Astrocyte (in vitro differentiated cells and primary cell): Measurements from ENCODE around the gene MIEF2. TPM values are rescaled to one million over a fixed set of nuclear protein-coding genes. Genes with fewer than 3 reads are reported as not detected.

ENCODE experiments used
- DNase-seq: peaks from one replicate; pipeline ENCODE4 v3.0.0-alpha.2; 2010; ENCODE audit warnings: low read depth
- FAIRE-seq: peaks from 2 replicates; lab custom pipeline; 2011; peaks lifted over from hg19 to GRCh38; lab: Jason Lieb, UNC
- H2AFZ ChIP-seq: 2 replicates; pipeline ENCODE4 v1.6.0; 2012; ENCODE audit warnings: low read depth, low read length, inconsistent platforms
- H3K27ac ChIP-seq: 2 replicates; pipeline ENCODE4 v1.5.1; 2011; ENCODE audit warnings: low read depth, low read length, inconsistent platforms
- H3K27me3 ChIP-seq: 2 replicates; pipeline ENCODE4 v1.6.0; 2011; ENCODE audit warnings: low read length, inconsistent platforms; ENCODE audit not compliant: insufficient read depth
- H3K36me3 ChIP-seq: 2 replicates; pipeline ENCODE4 v1.5.1; 2011; ENCODE audit warnings: low read length, inconsistent platforms; ENCODE audit not compliant: insufficient read depth
- H3K4me1 ChIP-seq: 2 replicates; pipeline ENCODE4 v1.5.1; 2011; ENCODE audit warnings: low read length, inconsistent platforms; ENCODE audit not compliant: insufficient read depth
- H3K4me2 ChIP-seq: 2 replicates; pipeline ENCODE4 v1.6.0; 2012; ENCODE audit warnings: low read length, inconsistent platforms
- H3K4me3 ChIP-seq: 2 replicates; pipeline ENCODE4 v1.5.1; 2011; ENCODE audit warnings: low read depth, mild to moderate bottlenecking, low read length, inconsistent platforms; ENCODE audit not compliant: insufficient read depth
- H3K79me2 ChIP-seq: 2 replicates; pipeline ENCODE4 v1.6.0; 2012; ENCODE audit warnings: mild to moderate bottlenecking, low read length, inconsistent platforms; ENCODE audit not compliant: insufficient read depth
- H3K9ac ChIP-seq: 2 replicates; pipeline ENCODE4 v1.6.0; 2012; ENCODE audit warnings: mild to moderate bottlenecking, low read length, inconsistent platforms
- H3K9me3 ChIP-seq: 2 replicates; pipeline ENCODE4 v1.5.1; 2012; ENCODE audit warnings: low read depth, mild to moderate bottlenecking, low read length, inconsistent platforms; ENCODE audit not compliant: insufficient read depth
- H4K20me1 ChIP-seq: 2 replicates; pipeline ENCODE4 v1.6.0; 2012; ENCODE audit warnings: low read length, inconsistent platforms; ENCODE audit not compliant: insufficient read depth
- H3K27ac Mint-ChIP-seq: one replicate; pipeline ENCODE4 v1.8.0; 2021; ENCODE audit warnings: mild to moderate bottlenecking, mixed read lengths; ENCODE audit not compliant: unreplicated experiment
- H3K27me3 Mint-ChIP-seq: one replicate; pipeline ENCODE4 v1.8.0; 2021; ENCODE audit warnings: low read depth, mixed read lengths; ENCODE audit not compliant: unreplicated experiment
- H3K36me3 Mint-ChIP-seq: one replicate; pipeline ENCODE4 v1.8.0; 2021; ENCODE audit warnings: low read depth, mixed read lengths; ENCODE audit not compliant: unreplicated experiment
- H3K4me1 Mint-ChIP-seq: one replicate; pipeline ENCODE4 v1.8.0; 2021; ENCODE audit warnings: low read depth, mixed read lengths; ENCODE audit not compliant: unreplicated experiment
- H3K4me3 Mint-ChIP-seq: one replicate; pipeline ENCODE4 v1.8.0; 2021; ENCODE audit warnings: mild to moderate bottlenecking, moderate library complexity, mixed read lengths; ENCODE audit not compliant: unreplicated experiment
- H3K9me3 Mint-ChIP-seq: one replicate; pipeline ENCODE4 v1.8.0; 2021; ENCODE audit warnings: mild to moderate bottlenecking, mixed read lengths; ENCODE audit not compliant: unreplicated experiment
- CTCF ChIP-seq: IDR thresholded peaks from 2 replicates; pipeline ENCODE4 v1.5.1; 2011; ENCODE audit warnings: low read depth, mild to moderate bottlenecking, inconsistent platforms, low read length, moderate library complexity; ENCODE audit not compliant: insufficient read depth
- EZH2 ChIP-seq: IDR thresholded peaks from 2 replicates; pipeline ENCODE4 v1.6.1; 2012; ENCODE audit warnings: mild to moderate bottlenecking, low read length, inconsistent platforms; ENCODE audit not compliant: insufficient read depth
- total RNA-seq: library from RNA; stranded (reverse); gene quantifications from 2 replicates; pipeline ENCODE4 v1.2.1, GENCODE V29; 2021

MIEF2 gene
- total RNA-seq, 1 donor from 2014 or later: 14.1 TPM

DNA sequence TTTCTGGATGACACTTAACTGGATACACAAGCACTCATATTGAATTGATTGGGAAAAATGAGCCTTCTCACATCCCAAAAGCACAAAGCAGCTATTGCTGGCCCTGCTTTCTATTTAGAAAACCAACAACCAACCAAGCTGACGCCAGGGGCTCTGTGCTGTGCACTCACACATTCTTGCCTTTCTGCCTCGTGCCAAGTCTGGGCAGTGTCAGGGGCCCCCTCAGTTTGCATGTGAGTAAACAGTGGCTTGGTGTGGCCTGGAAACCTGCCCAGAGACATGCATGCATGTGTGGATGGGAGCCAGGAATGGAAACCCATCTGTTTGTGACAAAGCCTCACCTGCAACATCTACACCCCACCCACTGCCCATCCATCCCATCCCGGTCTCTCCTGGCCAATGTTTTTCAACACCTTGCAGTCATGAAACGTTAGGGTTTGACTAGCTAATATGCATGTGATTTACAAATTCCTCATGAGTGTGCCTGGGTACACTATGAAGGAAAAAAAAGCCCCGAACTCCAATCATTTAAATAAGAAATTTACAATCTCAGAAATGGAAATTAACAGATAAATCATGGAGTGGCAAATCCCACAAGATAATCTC lies 20.4 kb downstream of the MIEF2 start:
- no peak overlapping the region for H3K4me3 Mint-ChIP-seq
- no peak for TF ChIP-seq CTCF
- TF ChIP-seq EZH2: no peak
- no peak overlapping the region for H3K27ac Mint-ChIP-seq
- H3K27me3 Mint-ChIP-seq: no peaks in the 10 kb centered on the region
- Histone ChIP-seq H3K9me3 (no peaks in the 10 kb centered on the region), H3K4me3 (no peak overlapping the region), H3K9ac (no peak overlapping the region), H3K27me3 (no peaks in the 10 kb centered on the region), H4K20me1 (peaks cover 27% of the 10 kb centered on the region), H3K27ac (no peak overlapping the region), H3K36me3 (peaks cover 56% of the 10 kb centered on the region), H2AFZ (no peak overlapping the region), H3K4me2 (no peak overlapping the region), H3K79me2 (peaks cover 4% of the 10 kb centered on the region), H3K4me1 (peaks cover 3% of the 10 kb centered on the region)
- DNase-seq (no peak), FAIRE-seq (no peak)
- peaks cover 33% of the 10 kb centered on the region for H3K36me3 Mint-ChIP-seq
- H3K4me1 Mint-ChIP-seq: peaks cover 4% of the 10 kb centered on the region
- H3K9me3 Mint-ChIP-seq: no peaks in the 10 kb centered on the region

- no peak overlapping the region for H3K9ac ChIP-seq
- no peak overlapping the region for H2AFZ ChIP-seq
- no peak for DNase-seq
- H3K4me3 ChIP-seq: no peak overlapping the region
- H3K4me1 ChIP-seq: peaks cover 3% of the 10 kb centered on the region
- peaks cover 47% of the 10 kb centered on the region for H3K36me3 ChIP-seq
- Mint-ChIP-seq H3K4me1 (peaks cover 4% of the 10 kb centered on the region), H3K4me3 (no peak overlapping the region), H3K9me3 (no peaks in the 10 kb centered on the region), H3K36me3 (peaks cover 27% of the 10 kb centered on the region), H3K27ac (no peak overlapping the region), H3K27me3 (no peaks in the 10 kb centered on the region)
- no peak overlapping the region for H3K27ac ChIP-seq
- TF ChIP-seq CTCF: no peak
- TF ChIP-seq EZH2: no peak
- H3K27me3 ChIP-seq: no peaks in the 10 kb centered on the region
- no peak for FAIRE-seq
- H3K79me2 ChIP-seq: peaks cover 4% of the 10 kb centered on the region
- H3K9me3 ChIP-seq: no peaks in the 10 kb centered on the region
- H3K4me2 ChIP-seq: no peak overlapping the region
- peaks cover 18% of the 10 kb centered on the region for H4K20me1 ChIP-seq
Measured at GRCh38 chr17:18281788-18282187, 21.3 kb downstream of the MIEF2 start.

GRCh38 chr17:18285296-18285695 lies 24.8 kb downstream of the MIEF2 start:
- H3K4me1 Mint-ChIP-seq: no peaks in the 10 kb centered on the region
- TF ChIP-seq CTCF (no peak), EZH2 (no peak)
- Histone ChIP-seq H3K79me2 (peaks cover 2% of the 10 kb centered on the region), H3K36me3 (peaks cover 38% of the 10 kb centered on the region), H3K9ac (no peak overlapping the region), H4K20me1 (peaks cover 18% of the 10 kb centered on the region), H3K4me3 (no peak overlapping the region), H2AFZ (no peak overlapping the region), H3K27me3 (no peaks in the 10 kb centered on the region), H3K4me2 (no peak overlapping the region), H3K9me3 (no peaks in the 10 kb centered on the region), H3K27ac (no peak overlapping the region), H3K4me1 (no peaks in the 10 kb centered on the region)
- H3K4me3 Mint-ChIP-seq: no peak overlapping the region
- DNase-seq (no peak), FAIRE-seq (no peak)
- no peaks in the 10 kb centered on the region for H3K9me3 Mint-ChIP-seq
- H3K27ac Mint-ChIP-seq: no peak overlapping the region
- no peaks in the 10 kb centered on the region for H3K27me3 Mint-ChIP-seq
- H3K36me3 Mint-ChIP-seq: peaks cover 37% of the 10 kb centered on the region
